B cell (primary cell): ENCODE results near the gene FNDC3A. TPM values are rescaled to one million over a fixed set of nuclear protein-coding genes. Genes with fewer than 3 reads are reported as not detected.

ENCODE experiments used
- polyA plus RNA-seq: library from polyadenylated mRNA; depleted of rRNA; stranded (reverse); fragments of >200 nt; gene quantifications from 2 replicates; pipeline ENCODE4 v1.2.3, GENCODE V29; 2012
- small RNA-seq: library from RNA; depleted of rRNA; stranded (forward); fragments of <200 nt; gene quantifications from one replicate; pipeline ENCODE3, GENCODE V24; 2012; ENCODE audit warnings: low replicate concordance, low read depth; ENCODE audit not compliant: insufficient read length
- total RNA-seq, 2 donors: library from RNA; stranded (reverse); fragments of 120-200 nt in 1 of 2; gene quantifications; 1 replicate in 1 of 2; 2 replicates in 1 of 2; pipeline versions ENCODE4 v1.2.3 to v1.2.4, GENCODE V29; 2013 to 2022

FNDC3A gene
- total and polyA plus RNA-seq, 2 donors (not counting 1 experiment from before 2014, with no cell fraction given), result 13.5 to 37.1 TPM

Small RNA genes within 50 kb of the gene (small RNA-seq; reads per million reads assigned to genes)
- gene COX7CP1, result not detected
- not detected for gene RNU6-60P
- gene RNY3P2, result not detected

Other genes with a start within 250 kb of the FNDC3A start
- gene MLNR, start 244.4 kb downstream of the FNDC3A start, total RNA-seq, result not detected in 2 replicates
- gene MLNR, start 244.4 kb downstream of the FNDC3A start, polyA plus RNA-seq, result not detected in 2 replicates